ENCODE measurements around the gene SNX9. TPM values are rescaled to one million over a fixed set of nuclear protein-coding genes. Genes with fewer than 3 reads are reported as not detected.

The SNX9 gene
- total and polyA plus RNA-seq, 12 donors, result 18.8 to 39.7 (median 31.2) TPM

- peaks cover 0 to 16% (median 10%) of the 10 kb centered on the region in 9 donors for H3K4me1 ChIP-seq
- intact Hi-C loops (cut with DNase I), result no loop called here
- WGBS, 2 donors, result 79 to 80% methylated on average over 3 of the region's 3 CpGs
- ATAC-seq, result no peak
- no peak for TF ChIP-seq CTCF (IDR thresholded peaks at IDR 0.05)
- H3K27ac ChIP-seq, result no peak overlapping the region
- no peaks in the 10 kb centered on the region for H3K27me3 ChIP-seq
- H3K36me3 ChIP-seq, result peaks cover 0 to 84% (median 7%) of the 10 kb centered on the region in 9 donors
- no peaks in the 10 kb centered on the region for H3K9me3 ChIP-seq
- no peak for DNase-seq
- no peak overlapping the region for H3K4me3 ChIP-seq
Measured at GRCh38 chr6:157881342-157881741, 58.3 kb downstream of the SNX9 start.

- H3K36me3 ChIP-seq, result peaks cover 0 to 80% (median 3%) of the 10 kb centered on the region in 9 donors
- 80 to 81% methylated on average over 2 of the region's 2 CpGs for WGBS, 2 donors
- intact Hi-C loops (cut with DNase I), result no loop called here
- TF ChIP-seq CTCF (IDR thresholded peaks at IDR 0.05), result no peak
- peak overlapping the region in 3 of 10 donors; percentile 18 to 31 (median 22) for H3K27ac ChIP-seq
- H3K4me3 ChIP-seq, result no peak overlapping the region
- peak in 2 of 8 donors; percentile 39 to 52 for ATAC-seq
- no peak for DNase-seq
- no peaks in the 10 kb centered on the region for H3K9me3 ChIP-seq
- H3K27me3 ChIP-seq, result no peaks in the 10 kb centered on the region
- H3K4me1 ChIP-seq, result peaks cover 0 to 17% (median 10%) of the 10 kb centered on the region in 9 donors
Measured at GRCh38 chr6:157884756-157885155, 61.7 kb downstream of the SNX9 start.

DNA sequence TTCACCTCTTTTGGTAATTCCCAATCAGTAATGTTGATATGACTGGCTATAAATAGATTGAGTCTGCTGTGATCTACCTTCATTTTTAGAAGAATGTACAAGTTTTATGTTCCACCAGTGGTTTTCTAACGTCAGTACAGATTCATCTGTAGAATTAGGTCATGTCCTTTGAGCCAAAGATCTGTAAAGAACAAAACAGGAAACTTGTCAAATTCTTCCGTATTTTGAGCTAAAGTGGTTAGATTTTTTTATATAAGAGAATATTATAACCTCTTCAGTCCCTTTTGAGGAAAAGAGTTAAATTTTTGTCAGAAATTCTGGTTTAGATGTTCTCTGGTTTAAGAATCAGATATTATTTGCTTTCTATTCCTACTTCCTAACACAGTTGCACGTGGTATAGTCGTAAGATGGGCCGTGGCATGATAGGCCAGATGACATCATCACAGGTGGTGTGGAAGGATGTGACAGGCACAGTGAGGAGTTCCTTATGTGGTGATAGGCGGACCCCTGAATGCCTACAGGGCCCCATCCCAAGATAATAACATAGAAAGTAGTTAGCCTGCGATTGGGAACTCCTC, 62.3 kb downstream of the SNX9 start:
- intact Hi-C loops (cut with DNase I), result no loop called here
- H3K4me1 ChIP-seq, result peaks cover 0 to 19% (median 10%) of the 10 kb centered on the region in 9 donors
- DNase-seq, result no peak
- H3K9me3 ChIP-seq, result no peaks in the 10 kb centered on the region
- H3K4me3 ChIP-seq, result no peak overlapping the region
- 62 to 64% methylated on average over 7 of the region's 7 CpGs for WGBS, 2 donors
- no peak for TF ChIP-seq CTCF (IDR thresholded peaks at IDR 0.05)
- H3K36me3 ChIP-seq, result peaks cover 0 to 74% (median 3%) of the 10 kb centered on the region in 9 donors
- no peaks in the 10 kb centered on the region for H3K27me3 ChIP-seq
- peak in 4 of 8 donors; percentile 43 to 64 (median 56) for ATAC-seq
- H3K27ac ChIP-seq, result peak overlapping the region in 2 of 10 donors; percentile 15 to 31

DNA sequence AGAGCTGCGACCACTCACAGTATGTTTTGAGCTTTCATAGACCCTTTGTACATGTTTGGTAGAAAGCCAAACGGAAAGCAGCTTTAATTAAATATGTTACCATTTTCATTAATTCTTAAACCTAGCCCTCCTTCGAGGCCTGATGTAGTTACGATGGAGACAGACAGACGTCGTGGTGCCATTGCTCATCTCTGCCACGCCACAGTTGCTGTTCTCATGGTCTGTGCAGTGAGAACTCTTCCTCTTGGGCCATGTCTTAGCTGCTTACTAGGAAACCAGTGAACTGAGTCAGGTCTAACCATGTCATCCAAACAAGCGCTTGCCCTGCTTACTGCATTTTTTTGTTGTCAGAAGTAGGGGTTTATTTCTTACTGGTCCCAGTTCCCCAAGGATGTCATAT, 62.8 kb downstream of the SNX9 start:
- WGBS, 2 donors, result 95 to 98% methylated on average over 8 of the region's 8 CpGs
- intact Hi-C loops (cut with DNase I), result no loop called here
- peaks cover 0 to 19% (median 8%) of the 10 kb centered on the region in 9 donors for H3K4me1 ChIP-seq
- TF ChIP-seq CTCF (IDR thresholded peaks at IDR 0.05), result no peak
- H3K27me3 ChIP-seq, result no peaks in the 10 kb centered on the region
- no peak overlapping the region for H3K27ac ChIP-seq
- H3K36me3 ChIP-seq, result peaks cover 0 to 69% (median 3%) of the 10 kb centered on the region in 9 donors
- no peaks in the 10 kb centered on the region for H3K9me3 ChIP-seq
- no peak overlapping the region for H3K4me3 ChIP-seq
- DNase-seq, result no peak
- ATAC-seq, result no peak

Measured in heart right ventricle (tissue), 16 donors.